IMR-90 (cell line): Measurements from ENCODE around the gene FAM89B.

ENCODE experiments used
- MAFK ChIP-seq: IDR thresholded peaks from 2 replicates; pipeline ENCODE4 v1.6.1; 2012; ENCODE audit warnings: low read depth, low read length, improper control_type of control experiment
- POLR2A ChIP-seq: IDR thresholded peaks from 2 replicates; pipeline ENCODE4 v1.6.1; 2012; ENCODE audit warnings: mild to moderate bottlenecking, low read depth, low read length
- TF ChIP-seq, protein P1 (sequence below): conservative IDR thresholded peaks from 2 replicates; pipeline ENCODE4 v1.5.1; 2012; ENCODE audit warnings: mild to moderate bottlenecking, low read depth, low read length, improper control_type of control experiment
- TF ChIP-seq, protein P2 (sequence below): fragments of 150-350 bp; IDR thresholded peaks from 2 replicates; pipeline ENCODE4 v1.6.1; 2016; ENCODE audit warnings: low read depth, mild to moderate bottlenecking, low read length, moderate library complexity, borderline replicate concordance

DNA sequence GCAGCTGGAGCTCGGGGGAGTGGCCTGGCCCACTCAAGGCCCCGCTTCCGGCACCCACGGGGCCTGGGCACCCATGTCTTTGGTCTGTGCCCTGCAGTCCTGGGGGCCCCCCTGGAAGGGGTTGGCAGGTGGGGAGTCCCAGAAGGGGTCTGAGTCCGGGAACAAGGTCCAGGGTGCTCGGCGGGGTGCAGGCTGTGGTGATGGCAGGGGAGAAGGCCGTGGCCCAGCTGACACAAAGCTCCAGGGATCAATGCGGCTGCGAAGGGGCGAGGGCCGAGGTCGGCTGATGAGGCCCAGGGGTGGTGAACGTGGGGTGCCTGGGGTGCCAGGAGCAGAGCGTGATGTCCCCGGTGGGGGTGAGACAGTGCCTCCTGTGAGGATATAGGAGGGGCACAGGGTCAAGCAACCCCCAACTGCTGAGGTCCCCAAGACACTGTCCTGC, 25.9 kb downstream of the FAM89B start:
- TF ChIP-seq POLR2A (no peak), MAFK (no peak)
- TF ChIP-seq, protein P1, sequence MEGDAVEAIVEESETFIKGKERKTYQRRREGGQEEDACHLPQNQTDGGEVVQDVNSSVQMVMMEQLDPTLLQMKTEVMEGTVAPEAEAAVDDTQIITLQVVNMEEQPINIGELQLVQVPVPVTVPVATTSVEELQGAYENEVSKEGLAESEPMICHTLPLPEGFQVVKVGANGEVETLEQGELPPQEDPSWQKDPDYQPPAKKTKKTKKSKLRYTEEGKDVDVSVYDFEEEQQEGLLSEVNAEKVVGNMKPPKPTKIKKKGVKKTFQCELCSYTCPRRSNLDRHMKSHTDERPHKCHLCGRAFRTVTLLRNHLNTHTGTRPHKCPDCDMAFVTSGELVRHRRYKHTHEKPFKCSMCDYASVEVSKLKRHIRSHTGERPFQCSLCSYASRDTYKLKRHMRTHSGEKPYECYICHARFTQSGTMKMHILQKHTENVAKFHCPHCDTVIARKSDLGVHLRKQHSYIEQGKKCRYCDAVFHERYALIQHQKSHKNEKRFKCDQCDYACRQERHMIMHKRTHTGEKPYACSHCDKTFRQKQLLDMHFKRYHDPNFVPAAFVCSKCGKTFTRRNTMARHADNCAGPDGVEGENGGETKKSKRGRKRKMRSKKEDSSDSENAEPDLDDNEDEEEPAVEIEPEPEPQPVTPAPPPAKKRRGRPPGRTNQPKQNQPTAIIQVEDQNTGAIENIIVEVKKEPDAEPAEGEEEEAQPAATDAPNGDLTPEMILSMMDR: no peak
- TF ChIP-seq, protein P2, sequence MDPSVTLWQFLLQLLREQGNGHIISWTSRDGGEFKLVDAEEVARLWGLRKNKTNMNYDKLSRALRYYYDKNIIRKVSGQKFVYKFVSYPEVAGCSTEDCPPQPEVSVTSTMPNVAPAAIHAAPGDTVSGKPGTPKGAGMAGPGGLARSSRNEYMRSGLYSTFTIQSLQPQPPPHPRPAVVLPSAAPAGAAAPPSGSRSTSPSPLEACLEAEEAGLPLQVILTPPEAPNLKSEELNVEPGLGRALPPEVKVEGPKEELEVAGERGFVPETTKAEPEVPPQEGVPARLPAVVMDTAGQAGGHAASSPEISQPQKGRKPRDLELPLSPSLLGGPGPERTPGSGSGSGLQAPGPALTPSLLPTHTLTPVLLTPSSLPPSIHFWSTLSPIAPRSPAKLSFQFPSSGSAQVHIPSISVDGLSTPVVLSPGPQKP: no peak
